Measurements from ENCODE around the gene SIN3A.
"Not testable (repeated sequence)": the region's sequence is repeated elsewhere in the genome, so short reads cannot be mapped to it uniquely, and the experiment has no call there.

The SIN3A gene

DNA sequence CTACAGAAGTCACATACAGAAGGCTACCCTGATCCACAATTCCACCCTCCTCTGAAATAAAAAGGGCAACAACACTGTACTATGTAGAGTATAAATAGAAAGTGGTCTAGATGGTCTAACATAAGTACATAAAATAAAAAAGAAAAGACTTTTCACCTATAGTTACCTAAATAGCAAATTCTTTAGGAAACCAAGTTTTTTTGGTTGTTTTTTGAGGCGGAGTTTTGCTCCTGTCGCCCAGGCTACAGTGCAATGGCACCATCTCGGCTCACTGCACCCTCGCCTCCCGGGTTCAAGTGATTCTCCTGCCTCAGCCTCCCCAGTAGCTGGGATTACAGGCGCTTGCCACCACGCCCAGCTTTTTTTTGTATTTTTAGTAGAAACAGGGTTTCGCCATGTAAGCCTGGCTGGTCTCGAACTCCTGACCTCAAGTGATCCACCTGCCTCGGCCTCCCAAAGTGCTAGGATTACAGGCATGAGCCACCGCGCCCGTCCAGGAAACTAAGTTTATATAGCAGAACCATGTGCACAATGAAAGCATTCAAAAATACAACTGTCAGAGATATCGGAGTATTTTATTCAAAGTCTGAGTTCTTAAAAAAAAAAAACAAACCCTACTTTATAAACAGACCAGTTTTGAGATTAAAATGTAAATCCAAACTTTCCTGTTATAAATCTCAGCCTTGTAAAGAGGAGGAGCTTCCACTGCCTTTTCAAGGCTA, 1.7 kb downstream of the SIN3A start:
- no peak for DNase-seq

DNA sequence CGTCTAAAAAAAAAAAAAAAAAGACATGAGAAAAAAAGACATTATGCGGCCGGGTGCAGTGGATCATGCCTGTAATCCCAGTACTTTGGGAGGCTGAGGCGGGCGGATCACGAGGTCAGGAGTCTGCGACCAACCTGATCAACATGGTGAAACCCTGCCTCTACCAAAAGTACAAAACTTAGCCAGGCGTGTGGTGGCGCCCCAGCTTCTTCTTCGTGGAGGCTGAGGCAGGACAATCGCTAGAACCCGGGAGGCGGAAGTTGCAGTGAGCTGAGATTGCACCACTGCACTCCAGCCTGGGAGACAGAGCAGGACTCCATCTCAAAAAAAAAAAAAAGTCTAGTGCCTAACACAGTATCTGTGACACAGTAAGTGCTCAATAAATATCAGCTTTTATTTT, 3.3 kb downstream of the SIN3A start:
- not testable (repeated sequence) for DNase-seq

DNA sequence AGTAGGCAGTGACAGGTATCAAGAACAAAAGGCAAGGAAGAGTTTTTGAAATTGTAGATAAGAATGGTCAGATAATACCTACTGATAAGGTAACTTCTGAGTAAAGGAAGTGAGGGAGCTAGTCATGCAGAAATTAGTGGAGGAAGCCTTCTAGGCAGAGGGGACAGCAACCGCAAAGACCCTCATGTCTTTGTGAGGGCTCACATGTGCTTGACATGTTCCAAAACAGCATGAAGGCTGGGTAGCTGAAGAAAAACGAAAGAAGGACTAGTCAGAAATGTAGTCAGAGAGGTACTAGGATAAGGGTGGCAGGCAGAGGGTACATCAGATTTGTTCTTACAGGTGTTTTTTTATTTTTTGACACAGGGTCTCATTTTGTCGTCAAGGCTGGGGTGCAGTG, 5.3 kb downstream of the SIN3A start:
- peak; percentile 59 for DNase-seq

DNA sequence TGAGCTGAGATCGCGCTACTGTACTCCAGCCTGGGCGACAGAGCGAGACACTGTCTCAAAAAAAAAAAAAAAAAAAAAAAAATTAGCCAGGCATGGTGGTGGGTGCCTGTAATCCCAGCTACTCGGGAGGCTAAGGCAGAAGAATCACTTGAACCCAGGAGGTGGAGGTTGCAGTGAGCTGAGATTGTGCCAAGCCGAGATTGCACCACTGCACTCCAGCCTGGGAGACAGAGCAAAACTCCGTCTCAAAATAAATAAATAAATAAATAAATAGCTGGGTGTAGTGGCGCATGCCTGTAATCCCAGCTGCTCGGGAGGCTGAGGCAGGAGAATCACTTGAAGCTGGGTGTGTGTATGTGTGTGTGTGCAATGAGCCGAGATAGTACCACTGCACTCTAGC, 6.2 kb downstream of the SIN3A start:
- DNase-seq: not testable (repeated sequence)

DNA sequence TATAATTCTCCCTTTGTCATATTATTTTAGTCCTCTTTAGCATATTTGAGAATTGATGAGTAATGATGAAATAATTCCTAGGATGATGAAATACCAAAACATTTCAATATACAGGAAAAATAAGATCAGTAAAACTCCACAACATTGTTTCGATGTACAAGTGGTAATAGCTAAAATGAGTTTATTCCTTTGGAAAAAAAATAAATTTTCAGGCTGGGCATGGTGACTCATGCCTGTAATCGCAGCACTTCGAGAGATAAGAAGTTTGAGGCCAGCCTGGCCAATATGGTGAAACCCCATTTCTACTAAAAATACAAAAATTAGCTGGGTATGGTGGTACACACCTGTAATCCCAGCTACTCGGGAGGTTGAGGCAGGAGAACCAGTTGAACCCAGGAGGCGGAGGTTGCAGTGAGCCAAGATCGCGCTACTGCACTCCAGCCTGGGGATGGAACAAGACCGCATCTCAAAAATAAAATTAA, 7.5 kb downstream of the SIN3A start:
- not testable (repeated sequence) for DNase-seq

DNA sequence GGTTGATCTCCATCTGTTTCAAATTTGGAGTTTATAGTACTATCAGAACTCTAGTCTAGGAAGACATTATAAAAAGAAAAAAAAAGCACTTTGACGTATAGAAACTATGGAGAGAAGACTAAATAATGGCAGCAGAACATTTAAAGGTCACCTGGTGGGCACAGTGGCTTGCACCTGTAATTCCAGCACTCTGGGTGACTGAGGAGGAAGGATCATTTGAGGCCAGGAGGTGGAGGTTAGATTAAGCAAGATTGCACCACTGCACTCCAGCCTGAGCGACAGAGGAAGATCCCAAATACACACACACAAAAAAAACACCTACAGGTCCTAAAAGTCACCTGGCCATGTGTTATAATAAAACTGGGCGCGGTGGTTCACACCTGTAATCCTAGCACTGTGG, 13.8 kb downstream of the SIN3A start:
- DNase-seq: no peak

DNA sequence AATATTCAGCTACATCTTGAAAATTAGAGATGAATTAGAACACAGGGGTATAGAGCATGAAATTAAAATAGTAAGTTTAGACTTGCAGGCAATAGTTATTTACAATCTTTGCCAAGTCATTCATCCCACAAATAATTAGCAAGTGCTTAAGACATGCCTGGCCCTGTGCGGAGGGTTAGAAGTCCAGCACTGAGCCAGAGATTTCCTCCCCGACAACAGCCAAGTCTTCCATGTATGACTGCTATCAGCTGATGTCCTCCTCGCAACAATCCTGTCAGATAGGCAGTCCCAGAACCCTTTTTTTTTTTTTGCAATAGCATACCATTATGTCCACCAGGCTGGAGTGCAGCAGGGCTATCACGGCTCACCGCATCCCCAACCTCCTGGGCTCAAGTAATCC, 14.6 kb downstream of the SIN3A start:
- no peak for DNase-seq

DNA sequence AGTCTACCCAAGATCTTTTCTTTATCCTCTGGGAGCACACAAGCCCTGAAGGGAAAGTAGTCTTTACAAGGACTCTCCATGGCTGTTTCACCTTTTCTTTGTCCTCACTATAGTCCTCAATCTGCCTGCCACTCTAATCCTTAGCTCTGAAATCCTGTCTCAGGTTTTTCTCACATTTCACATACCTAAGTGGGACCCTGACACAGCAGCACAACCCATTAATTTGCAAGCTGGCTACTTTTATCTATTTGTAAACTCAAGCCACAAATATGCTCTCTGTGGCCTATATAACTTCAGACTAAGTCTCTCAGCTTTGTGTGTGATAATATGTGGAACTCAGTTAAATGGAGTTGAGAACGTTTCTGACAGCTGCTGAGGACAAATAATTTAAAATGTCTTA, 19.8 kb downstream of the SIN3A start:
- no peak for DNase-seq

DNA sequence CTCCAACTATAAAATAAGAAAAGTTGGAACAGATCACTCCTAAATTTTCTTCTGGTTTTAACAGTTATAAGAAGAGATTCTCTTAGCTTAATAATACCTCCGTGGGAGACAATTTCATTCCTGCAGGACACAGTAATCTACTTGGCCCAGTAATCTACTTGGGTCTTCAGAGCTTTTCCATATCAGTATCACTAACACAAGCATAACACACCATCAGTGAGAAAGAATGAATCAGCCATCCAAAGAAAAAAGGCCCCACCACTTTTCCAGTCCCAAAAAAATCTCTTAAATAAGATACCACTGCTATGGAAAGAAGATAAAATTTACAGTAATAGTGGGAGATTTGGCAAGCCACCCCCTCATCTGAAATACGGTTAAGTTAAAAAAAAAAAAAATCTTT, 20.2 kb downstream of the SIN3A start:
- no peak for DNase-seq

DNA sequence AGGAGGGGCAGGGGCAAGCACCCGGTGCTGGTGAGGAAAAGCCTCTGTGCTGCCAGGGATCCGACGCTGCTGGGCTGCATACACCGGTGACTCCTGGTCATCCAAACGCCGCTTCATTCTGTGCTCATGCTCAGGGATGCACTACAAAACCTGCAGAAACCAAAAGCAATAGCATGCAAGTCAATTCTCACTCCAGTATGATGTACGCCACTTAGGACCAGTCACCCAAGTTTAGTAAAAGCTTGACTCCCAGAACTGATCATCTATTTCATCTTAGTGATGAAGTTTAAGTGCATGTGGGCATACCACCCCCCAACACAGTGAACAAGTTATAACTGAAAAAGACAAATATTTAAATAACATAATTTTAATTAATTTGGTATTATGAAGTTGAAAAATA, 21.2 kb downstream of the SIN3A start:
- DNase-seq: no peak

DNA sequence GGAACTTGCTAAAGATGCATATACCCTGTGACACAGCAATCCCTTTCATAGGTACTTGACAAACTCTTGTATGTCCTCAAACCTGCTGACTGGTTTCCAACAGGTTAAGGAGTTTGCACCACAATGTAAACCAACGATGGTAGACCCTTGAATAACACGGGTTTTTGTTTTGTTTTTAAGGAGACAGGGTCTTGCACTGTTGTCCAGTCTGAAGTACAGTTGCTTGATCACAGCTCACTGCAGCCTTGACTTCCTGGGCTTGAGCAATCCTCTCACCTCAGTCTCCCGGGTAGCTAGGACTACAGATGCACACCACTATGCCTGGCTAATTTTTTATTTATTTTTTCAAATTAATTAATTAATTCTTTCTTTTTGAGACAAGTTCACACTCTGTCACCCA, 23.3 kb downstream of the SIN3A start:
- no peak for DNase-seq

DNA sequence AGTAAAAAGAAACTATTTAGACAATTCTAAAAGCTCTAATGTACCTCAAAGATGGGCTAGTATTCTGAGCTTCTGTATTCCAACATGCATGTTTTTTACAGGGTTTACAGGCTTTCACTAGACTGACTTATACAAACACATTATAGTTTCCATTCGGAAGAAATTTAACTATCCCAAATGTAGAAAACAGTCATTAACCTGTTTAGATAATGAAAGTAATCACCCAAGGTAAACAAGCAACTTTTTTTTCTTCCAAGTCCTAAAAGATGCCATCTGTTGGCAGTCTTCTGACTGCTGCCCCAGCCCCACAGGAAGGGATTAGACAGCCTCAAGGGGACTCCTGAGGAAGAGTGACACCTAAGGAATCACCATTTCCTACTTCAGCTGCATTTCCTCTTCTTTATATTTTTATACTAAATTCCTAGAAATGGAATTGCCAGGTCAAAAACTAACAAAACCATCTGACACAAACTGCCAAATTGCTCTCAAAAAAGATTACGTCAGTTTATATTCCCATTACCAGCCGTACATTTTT, 25.5 kb downstream of the SIN3A start:
- DNase-seq: no peak

DNA sequence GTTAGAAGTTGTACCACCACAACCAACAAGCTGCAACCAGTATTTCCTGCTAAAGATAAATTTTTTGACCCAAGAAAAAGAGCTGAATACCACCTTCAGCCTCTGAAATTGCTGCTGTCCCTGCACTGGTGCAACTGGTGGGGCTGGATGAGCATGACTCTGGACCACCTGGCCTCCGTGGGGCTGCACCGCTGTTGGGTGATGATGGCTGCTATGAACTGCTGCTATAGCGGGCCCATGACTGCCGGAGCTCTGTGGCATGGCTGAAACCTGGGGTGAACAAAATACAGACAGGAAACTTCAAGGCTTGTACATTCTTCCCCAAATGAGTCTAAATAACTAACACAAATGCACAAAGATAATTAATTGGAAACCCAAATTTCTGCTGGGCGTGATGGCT, 28.9 kb downstream of the SIN3A start:
- DNase-seq: no peak

DNA sequence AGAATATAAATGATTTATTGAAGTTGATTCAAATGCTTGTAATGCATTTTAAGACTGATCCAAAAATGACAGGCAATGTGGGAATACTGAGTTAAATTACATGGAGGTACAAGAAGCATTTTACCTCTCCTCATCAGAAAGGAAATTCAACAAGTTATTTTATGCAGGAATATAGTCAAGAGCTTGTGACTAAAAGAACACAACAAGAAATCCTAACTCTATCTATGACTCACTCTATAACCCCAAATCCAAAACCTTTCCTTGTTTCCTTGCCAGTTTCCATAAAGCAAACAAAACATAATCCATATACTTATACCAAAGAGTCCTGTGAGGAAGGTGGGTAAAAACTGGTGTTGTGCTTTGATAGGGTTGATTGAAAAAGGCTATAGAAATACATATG, 30.8 kb downstream of the SIN3A start:
- no peak for DNase-seq

DNA sequence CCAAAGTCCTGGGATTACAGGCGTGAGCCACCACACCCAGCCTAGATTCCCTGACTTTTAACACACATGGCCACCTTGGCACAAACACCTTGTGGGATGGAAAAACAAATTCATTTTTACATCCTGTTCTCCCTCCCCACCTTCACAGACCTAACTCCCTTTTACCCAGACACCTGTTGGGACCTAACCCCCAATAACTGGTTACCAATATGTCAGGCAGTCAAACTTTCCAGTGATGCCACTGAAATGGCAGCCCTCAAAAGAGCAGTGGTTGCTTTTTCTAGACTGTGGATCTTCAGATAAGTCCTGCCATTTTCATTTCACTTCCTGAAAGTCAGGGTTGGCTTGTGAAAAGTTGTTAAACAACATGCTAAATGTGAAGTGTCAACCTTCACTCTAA, 34.9 kb downstream of the SIN3A start:
- DNase-seq: no peak

DNA sequence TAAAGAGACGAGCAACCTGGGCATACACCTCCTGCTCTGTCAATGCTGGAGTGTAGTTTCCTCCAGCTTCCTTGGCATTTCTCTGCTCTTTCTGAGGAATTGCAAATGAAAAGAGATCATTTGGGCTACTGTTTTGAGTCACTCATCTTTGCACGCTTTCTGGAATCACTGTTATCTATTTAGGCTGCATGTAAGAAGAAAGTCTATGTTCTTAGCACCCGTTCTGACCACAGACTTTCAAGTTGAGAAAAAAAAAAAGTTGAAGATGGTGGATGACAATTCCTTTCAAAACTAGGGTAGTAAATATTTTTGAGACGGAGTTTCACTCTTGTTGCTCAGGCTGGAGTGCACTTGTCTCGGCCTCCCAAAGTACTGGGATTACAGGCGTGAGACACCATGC, 41.3 kb downstream of the SIN3A start:
- DNase-seq: peak; percentile 48

DNA sequence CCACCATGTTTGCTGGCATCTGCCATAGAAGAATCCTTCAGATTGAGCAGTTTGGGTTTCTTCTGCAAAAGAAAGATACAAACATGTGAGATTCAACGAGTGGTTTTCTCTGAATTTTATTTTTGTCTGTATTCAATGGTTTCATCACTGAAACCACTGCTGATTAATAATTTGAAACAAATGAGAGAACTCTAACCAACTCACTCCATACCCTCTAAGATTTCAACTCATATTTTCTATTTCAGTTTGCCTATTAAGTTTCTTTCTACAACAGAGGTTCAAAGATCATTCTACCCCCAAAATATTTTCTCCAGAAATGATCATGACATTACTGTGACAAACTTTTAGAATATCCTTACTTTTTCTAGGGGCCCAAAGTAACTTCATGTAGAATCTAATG, 44.4 kb downstream of the SIN3A start:
- peak; percentile 54 for DNase-seq

DNA sequence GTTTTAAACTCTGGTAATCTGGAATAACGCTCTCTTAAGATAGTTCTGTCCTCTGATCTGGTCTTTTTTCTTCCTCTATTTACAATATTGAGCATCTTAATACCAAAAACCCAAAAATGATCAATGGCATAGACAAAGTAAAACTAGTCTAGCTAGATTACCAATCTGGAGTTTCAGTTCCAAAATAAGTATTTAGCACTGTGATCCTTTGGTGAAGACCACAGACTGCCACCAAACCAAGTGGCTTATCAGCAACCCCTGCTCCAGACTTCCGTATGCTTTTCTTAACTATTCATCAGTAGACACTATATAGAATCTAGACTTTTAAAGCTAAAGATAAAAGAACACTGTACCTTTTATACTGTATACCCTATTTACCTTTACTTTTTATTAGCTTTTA, 47.6 kb downstream of the SIN3A start:
- peak; percentile 42 for DNase-seq

DNA sequence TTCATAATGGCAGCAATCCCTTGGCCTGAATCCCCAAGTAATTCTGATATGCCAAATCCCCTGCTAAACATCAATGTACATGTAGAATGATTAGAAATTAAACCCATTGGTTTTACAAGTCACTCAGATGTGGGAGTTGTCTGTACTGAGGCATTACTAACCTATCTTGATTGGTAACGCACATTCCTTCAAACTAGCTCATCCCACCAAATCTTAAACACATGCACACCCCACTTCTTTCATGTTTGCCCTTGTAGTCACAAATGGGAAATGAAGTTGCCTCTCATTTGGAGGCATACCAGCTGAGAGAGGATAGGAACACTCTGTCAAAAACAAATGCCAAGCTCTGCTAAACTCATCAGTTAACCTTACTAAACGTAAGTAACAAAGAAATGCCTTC, 54.0 kb downstream of the SIN3A start:
- no peak for DNase-seq

DNA sequence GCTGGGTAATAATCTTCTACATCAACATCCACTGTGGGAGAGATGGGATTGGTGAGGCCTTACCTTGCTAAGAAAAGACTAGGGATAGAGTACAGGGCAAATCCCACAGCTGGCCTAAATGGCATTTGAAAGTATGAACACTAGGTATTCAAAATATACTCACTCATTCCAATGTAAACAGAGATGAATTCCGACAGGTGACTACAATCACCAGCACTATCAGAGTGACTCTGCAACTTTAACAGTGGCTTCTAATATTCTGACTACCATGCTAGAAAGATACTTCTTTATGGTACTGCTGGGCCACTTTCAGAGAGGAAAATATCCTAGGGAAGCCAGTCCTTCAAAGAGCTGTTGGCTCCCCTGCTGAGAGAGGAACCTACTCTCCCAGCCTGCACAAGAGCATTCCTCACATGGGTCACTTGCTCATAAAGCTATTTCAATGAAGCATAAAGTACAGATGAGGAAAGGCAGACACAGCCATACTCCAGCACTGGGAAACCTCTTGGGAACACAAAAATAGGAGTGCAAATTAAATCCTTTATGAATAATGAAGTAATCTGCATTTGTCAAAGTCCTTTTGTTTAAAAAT, 61.6 kb downstream of the SIN3A start:
- no peak for DNase-seq

DNA sequence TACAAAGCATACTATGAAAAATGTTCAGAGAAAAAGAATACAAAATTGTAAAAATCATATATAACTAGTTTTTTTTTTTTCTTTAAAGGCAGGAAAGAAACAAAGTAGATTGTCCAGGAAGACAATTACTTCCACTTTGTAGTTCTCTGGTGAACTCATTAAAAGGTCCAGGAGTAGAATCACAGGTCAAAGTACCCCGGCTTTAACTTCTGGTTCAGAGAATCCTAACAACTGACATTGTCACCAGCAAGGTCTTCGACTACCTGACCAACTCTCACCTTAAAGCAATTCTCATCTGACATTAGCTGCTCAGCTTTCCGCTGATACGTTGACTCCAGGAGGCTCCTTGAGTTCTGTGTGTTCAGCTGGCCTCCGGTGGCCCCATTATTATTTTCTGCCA, 67.5 kb downstream of the SIN3A start:
- not testable (repeated sequence) for DNase-seq

DNA sequence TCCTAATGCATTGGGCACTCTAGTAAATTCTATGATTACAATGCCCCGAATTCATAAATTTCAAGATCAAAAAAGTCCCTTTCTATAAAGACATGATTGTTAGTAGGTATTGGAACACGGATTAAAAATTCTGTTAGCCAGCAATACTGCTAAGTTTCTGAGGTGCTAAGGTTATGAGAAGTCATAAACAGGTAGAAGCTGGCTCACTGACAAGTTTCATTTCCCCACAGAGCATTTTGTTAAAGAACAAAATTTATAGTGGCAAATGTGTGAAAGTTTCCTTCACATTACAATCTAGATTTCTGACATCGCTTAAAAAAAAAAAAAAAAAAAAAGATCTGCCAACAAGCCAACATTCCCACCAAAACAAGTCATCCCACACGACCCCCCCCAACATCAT, 70.7 kb downstream of the SIN3A start:
- DNase-seq: no peak

DNA sequence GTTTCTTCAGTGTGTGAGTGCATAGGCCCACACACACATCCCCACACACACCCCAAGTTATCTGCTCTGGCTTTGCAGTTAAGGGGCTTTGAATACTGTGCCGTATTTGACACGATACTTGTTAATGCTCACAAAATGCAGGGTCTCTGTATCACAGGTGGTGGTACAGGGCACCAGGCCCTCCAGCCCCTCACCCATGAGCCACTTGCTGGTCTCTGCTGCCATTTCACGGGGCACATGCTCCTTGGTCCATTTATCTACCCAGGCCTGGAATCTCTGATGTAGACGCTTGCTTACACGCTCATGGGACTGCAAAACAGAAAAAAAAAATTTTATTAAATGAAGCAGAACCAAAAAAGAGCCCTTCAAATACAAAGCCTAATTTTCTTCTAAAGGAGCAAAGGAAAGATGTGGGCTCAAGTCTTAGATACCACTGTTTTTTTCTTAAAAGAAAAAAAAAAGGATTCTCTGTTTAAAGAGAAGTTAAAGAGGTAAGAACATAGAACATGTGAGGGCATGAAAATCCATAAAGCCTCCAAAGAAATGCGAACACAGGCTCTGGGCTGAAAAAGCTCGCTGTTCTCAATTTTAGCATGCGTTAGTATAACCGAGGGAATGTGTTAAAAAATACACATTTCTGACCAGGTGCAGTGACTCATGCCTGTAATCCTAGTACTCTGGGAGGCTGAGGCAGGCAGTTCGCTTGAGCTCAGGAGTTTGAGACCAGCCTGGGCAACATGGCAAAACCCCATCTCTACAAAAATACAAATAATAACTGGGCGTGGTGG, 79.4 kb downstream of the SIN3A start:
- no peak for DNase-seq

DNA sequence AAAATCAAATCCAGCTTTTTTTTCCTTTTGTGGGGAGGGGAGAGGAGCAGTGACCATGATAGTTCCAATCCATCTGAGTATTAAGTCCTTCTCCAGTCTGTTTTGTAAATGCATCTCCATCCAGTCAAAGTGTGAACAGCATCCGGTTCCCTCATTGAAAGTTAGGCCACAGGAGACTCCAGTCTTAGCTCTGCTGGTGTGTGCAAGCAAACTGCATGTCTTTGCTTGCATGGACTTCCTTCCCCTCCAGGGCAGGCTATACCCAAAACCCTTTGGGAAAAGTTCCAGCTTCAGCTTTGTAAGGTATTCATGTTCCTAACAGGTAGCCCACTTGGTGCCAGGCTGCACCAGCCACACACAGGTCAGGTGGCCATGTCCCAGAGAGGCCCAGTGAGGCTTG, 80.0 kb downstream of the SIN3A start:
- DNase-seq: no peak
